ENCODE measurements around the gene ROMO1.
"Not testable (repeated sequence)": the region's sequence is repeated elsewhere in the genome, so short reads cannot be mapped to it uniquely, and the experiment has no call there.

The ROMO1 gene

GRCh38 chr20:35674921-35675320 lies 24.3 kb upstream of the ROMO1 start:
- TF ChIP-seq CTCF (IDR thresholded peaks at IDR 0.05; ENCODE audit: low read depth, low read length), result no peak
- no peak for DNase-seq (ENCODE audit: low read depth, low spot score)
- no peak overlapping the region for H3K4me3 ChIP-seq (ENCODE audit: low read depth, low read length)

GRCh38 chr20:35680452-35681183 lies 18.6 kb upstream of the ROMO1 start:
- in situ Hi-C loops (cut with HindIII; ENCODE audit: low sequenced_read_pairs), result no loop called here
- H3K4me3 ChIP-seq (ENCODE audit: low read depth, low read length), result no peak overlapping the region
- no peak for DNase-seq (ENCODE audit: low read depth, low spot score)
- TF ChIP-seq CTCF (IDR thresholded peaks at IDR 0.05; ENCODE audit: low read depth, low read length), result no peak

More at GRCh38 chr20:35674921-35675320, 24.3 kb upstream of the ROMO1 start:
- in situ Hi-C loops (cut with HindIII; ENCODE audit: low sequenced_read_pairs), result no loop called here

- H3K4me3 ChIP-seq (ENCODE audit: low read depth, low read length), result no peak overlapping the region
- DNase-seq (ENCODE audit: low read depth, low spot score), result no peak
- TF ChIP-seq CTCF (IDR thresholded peaks at IDR 0.05; ENCODE audit: low read depth, low read length), result no peak
- in situ Hi-C loops (cut with HindIII; ENCODE audit: low sequenced_read_pairs), result no loop called here
These were observed 17.2 kb upstream of the ROMO1 start for GRCh38 chr20:35681960-35682359.

GRCh38 chr20:35685368-35685767 lies 13.8 kb upstream of the ROMO1 start:
- DNase-seq (ENCODE audit: low read depth, low spot score); H3K4me3 ChIP-seq (ENCODE audit: low read depth, low read length); in situ Hi-C loops (cut with HindIII; ENCODE audit: low sequenced_read_pairs): not testable (repeated sequence)

GRCh38 chr20:35686872-35687271 lies 12.3 kb upstream of the ROMO1 start:
- in situ Hi-C loops (cut with HindIII; ENCODE audit: low sequenced_read_pairs), result not testable (repeated sequence)

GRCh38 chr20:35690265-35690664 lies 8.9 kb upstream of the ROMO1 start:
- no peak for TF ChIP-seq CTCF (IDR thresholded peaks at IDR 0.05; ENCODE audit: low read depth, low read length)
- in situ Hi-C loops (cut with HindIII; ENCODE audit: low sequenced_read_pairs), result no loop called here
- DNase-seq (ENCODE audit: low read depth, low spot score), result no peak
- no peak overlapping the region for H3K4me3 ChIP-seq (ENCODE audit: low read depth, low read length)

More at GRCh38 chr20:35686872-35687271, 12.3 kb upstream of the ROMO1 start:
- TF ChIP-seq CTCF (IDR thresholded peaks at IDR 0.05; ENCODE audit: low read depth, low read length), result peak; percentile 24
- H3K4me3 ChIP-seq (ENCODE audit: low read depth, low read length); DNase-seq (ENCODE audit: low read depth, low spot score): not testable (repeated sequence)

- no peak overlapping the region for H3K4me3 ChIP-seq (ENCODE audit: low read depth, low read length)
- DNase-seq (ENCODE audit: low read depth, low spot score), result no peak
- no peak for TF ChIP-seq CTCF (IDR thresholded peaks at IDR 0.05; ENCODE audit: low read depth, low read length)
- in situ Hi-C loops (cut with HindIII; ENCODE audit: low sequenced_read_pairs), result no loop called here
These were observed 3.9 kb upstream of the ROMO1 start for GRCh38 chr20:35695245-35695749.
